GM21447 (cell line): ENCODE data around the gene OR2T6.
"Not testable (repeated sequence)": the region's sequence is repeated elsewhere in the genome, so short reads cannot be mapped to it uniquely, and the experiment has no call there.

Source experiments
- ATAC-seq: cut with Tn5 transposase; IDR thresholded peaks from one replicate; pipeline ENCODE4 v1.9.1; 2021; ENCODE audit not compliant: unreplicated experiment

Gene OR2T6

DNA sequence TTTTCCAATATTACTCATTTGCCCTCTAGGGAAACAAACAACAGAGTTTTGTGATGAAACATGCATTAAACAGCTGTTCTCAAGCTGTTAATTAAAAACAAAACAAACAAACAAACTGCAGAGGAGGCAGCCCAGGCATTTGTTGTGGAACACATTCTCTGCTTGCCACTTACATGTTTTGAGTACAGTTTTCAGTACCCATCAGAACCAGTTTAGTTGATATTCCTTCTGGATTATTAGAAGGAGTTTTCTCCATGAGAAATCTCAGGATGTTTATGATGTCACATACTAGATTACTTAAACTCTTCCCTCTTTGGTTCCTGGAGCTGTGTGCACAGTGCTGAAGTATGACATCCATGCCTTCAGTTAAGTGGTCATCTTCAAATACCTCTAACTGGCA, at the start of gene OR2T6:
TSS of gene OR2T6 (plus strand) at position 301 of the 400 bp plus-strand sequence. CDS start 11,863 bp downstream, outside the sequence.
- no peak for ATAC-seq

DNA sequence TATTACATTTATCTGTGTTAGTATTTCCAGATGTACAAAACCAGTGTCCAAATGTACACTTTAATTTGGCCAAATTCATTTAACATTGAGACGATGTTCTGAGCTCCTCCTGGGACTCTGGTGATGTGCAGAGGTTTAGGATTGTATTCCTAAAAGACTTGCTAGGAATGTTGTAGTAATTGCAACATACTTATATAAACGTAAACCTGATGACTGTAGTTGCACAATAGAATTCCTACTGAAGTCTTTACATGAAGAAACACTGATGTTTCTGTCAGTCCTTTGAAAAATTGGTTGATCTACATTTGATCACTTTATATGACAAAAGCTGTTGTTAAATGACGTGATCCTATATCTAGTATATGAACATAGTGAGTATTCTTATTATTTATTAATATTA, 32.1 kb upstream of the OR2T6 start:
- ATAC-seq: no peak

DNA sequence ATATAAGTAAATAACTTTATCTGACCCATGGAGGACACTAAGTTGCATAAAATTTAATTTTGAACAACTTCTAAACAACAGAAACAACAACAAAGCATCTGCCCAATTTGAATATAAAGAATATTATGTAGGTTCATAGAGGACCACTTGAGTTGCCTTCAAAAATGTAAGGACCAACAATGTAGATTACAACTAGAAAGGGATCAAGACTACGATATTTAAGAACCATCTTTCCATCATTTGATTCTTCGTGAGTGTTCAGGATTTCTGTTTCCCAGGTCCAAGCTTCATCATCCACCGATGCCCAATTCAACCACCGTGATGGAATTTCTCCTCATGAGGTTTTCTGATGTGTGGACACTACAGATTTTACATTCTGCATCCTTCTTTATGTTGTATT, 27.1 kb upstream of the OR2T6 start, which contains the start of gene OR14C36:
TSS of gene OR14C36 (plus strand) at position 301 of the 400 bp plus-strand sequence. CDS start at position 301, 0 bp downstream.
- ATAC-seq: no peak

GRCh38 chr1:248359415-248359814, 16.1 kb upstream of the OR2T6 start:
- ATAC-seq: no peak

DNA sequence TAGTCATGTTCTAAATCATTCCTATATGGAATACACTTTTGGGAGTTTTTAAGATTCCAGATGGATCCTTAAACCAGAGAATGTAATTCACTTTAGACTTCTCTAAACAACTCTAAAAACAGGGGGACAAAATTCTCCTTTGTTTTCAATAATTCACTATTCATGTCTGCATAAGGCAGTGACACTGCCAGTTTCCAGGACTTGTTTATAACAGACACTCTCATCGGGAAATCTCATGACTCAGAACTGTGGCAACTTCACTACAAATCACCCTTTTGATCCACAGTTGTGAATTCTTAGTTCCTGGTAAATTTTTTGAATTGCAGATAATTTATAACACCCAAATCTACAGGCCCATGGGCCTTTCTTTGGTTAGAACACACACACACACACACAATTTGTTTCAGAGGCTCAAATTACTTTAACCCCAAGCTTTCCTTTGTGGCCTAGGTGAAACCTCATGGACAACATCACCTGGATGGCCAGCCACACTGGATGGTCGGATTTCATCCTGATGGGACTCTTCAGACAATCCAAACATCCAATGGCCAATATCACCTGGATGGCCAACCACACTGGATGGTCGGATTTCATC, 14.3 kb upstream of the OR2T6 start, which contains the start of gene OR2T4:
TSS of gene OR2T4 (plus strand) at position 545 of the 595 bp plus-strand sequence. CDS start at position 545, 0 bp downstream.
- ATAC-seq: no peak

DNA sequence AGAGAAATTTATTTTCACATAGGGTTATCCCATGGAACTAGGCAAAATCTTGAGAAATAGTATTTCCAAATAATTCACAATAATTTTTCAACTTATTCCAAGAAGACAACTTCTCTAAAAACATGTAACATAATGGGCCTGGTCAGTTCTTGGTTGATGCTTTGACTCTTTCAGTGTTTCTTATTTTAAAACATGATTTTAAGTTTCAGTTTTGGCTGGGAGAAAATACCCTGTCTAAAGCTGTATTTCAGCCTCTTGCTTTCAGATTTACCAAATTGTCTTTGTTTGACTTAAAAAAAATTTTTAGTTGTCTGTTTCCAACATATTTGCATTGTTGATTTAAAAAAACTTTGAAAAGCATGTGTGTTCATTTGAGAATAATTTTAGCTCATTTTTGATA, 8.9 kb upstream of the OR2T6 start:
- ATAC-seq: no peak

DNA sequence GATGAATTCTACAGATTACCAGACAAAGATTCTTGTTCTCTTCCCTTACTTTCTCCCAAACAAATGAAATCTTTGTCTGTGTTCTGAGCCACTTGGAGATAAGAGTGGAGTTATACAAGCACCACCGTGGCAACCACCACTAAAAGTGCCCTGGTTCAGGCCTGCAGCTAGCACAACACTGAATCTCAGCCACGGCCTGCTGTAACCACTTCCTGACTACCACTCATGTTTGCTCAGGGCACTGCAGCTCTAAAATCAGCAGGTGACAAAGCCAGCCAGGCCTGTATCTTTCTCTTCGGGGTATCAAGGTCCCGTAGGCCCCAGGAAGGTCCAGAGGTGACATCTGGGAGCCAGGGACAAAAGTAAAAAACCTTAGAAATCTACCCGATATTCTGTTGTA, 3.2 kb upstream of the OR2T6 start:
- ATAC-seq: no peak

DNA sequence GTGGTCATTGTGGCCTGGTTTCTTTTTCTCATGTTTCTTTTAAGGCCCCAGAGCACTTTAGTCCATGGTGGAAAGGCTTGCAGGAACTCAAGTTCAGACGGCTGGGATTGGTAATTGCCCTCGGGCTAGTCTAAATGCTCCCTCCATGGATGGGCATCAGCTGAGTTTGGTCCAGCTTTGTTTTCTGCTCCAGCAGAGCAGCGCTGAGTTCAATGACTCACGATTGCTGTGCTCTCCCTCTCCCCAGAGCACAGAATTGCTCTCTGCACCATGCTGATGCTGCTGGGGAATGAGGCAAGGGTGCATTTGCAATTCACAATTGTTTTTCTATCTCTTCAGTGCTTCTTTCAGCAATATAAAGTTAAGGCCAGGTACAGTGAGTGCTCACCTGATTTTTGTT, 1.8 kb upstream of the OR2T6 start:
- ATAC-seq: no peak

DNA sequence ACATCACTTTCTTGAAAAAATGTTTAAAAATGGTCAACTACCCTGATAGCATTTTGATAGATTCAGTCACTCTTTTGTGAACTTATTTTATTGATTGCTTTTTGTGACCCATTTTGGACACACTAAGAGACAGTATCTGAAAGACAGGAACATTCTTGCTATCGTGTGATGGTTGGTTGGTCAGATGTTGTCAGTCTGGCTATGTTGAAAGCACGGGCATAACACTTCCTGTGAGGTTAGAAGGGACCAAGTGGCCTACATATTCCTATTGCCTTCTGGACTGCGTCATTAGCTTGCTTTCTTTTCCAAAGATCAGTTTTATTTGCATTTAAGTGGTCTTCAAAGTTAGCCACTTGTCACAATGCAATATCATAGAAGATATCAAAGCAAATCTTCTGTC, 1.4 kb downstream of the OR2T6 start:
- no peak for ATAC-seq

DNA sequence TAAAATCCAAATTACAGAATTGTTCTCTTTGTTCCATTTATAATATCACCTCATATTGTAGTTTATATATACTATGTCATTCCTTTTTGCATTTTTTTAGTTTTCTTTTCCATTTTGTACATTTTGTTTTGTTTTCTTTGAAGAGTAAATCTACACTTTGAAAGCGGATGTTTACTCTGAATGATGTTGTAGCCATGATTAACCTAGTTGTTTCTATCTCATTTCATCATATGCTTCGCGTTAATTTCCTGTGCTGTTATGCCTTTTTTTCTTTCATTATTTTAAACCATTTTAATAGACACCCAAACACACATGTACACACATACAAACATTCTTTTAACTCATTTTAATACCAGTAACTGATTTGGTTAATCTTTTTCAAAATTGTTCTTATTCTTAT, 5.3 kb downstream of the OR2T6 start:
- no peak for ATAC-seq

DNA sequence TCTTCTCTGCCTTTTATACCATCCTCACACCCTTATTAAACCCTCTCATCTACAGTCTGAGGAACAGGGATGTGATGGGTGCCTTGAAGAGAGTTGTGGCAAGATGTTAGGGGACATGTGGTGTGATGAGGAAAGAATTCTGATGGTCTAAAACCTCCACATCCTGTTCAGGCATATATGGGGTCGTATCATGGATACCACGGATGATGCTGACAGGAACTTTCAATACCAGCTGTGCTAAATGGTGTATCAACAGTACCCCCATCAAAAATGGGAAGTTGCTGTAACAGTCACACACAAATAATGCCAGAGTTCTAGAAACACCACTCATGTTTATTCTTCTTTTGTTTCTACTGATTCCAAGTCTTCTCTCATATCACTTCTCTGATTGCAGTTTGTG, 12.9 kb downstream of the OR2T6 start:
- no peak for ATAC-seq

DNA sequence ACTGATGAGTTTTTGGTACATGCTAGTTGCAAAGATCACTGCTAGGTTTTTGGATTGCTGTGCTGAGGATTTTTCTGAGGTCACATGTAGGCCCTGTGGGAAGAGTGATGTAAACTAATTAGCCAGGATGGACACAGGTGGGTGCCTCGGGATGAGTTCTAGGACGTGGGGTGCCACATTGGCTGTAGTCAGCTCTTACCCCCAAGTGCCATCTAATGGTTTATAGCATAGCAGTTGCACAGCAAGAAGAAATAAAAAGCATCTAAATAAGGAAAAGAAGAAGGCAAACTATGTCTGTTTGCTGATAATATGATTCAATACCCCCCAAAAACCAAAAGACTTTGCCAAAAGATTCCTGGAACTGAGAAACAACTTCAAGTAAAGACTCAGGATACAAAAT, 17.5 kb downstream of the OR2T6 start:
- no peak for ATAC-seq

DNA sequence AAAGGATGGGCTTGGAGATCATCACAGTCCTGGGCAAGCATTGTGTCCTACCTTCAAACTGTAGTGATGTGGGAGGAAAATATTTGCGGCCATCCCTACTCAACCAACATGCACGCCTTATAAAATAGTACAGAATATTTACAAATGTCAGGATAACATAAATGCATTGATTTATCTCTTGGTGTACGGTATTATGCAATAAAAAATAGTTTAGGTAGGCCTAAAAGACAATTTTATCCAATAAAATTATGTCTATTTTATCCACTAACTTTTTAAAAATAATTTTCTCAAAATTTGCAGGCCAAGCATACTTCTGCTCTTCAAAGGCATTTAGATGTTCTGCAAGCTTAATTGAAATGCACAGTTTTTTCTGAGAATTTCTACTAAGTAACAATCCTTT, 27.2 kb downstream of the OR2T6 start, which contains the start of gene OR2T1:
TSS of gene OR2T1 (plus strand) at position 301 of the 400 bp plus-strand sequence. CDS start 3,100 bp downstream, outside the sequence.
- ATAC-seq: no peak

DNA sequence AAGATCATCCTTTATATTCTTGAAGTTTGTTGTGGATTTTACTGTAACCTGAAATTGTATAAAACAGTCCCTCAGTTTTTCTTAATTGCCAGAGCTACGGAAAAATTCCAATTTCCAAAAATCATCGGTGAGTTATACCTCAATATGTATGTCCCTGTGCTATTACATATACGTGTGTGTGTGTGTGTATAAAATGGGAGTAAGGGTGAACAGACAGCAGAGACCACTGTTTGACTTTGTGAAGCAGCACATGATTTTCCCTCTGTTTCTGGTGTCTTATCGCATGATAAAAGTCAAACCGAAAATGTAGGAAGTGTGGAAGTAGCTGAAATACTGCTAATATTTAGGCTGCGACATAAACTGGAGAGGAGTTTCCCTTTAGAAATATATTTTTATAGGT, 28.5 kb downstream of the OR2T6 start:
- ATAC-seq: no peak

DNA sequence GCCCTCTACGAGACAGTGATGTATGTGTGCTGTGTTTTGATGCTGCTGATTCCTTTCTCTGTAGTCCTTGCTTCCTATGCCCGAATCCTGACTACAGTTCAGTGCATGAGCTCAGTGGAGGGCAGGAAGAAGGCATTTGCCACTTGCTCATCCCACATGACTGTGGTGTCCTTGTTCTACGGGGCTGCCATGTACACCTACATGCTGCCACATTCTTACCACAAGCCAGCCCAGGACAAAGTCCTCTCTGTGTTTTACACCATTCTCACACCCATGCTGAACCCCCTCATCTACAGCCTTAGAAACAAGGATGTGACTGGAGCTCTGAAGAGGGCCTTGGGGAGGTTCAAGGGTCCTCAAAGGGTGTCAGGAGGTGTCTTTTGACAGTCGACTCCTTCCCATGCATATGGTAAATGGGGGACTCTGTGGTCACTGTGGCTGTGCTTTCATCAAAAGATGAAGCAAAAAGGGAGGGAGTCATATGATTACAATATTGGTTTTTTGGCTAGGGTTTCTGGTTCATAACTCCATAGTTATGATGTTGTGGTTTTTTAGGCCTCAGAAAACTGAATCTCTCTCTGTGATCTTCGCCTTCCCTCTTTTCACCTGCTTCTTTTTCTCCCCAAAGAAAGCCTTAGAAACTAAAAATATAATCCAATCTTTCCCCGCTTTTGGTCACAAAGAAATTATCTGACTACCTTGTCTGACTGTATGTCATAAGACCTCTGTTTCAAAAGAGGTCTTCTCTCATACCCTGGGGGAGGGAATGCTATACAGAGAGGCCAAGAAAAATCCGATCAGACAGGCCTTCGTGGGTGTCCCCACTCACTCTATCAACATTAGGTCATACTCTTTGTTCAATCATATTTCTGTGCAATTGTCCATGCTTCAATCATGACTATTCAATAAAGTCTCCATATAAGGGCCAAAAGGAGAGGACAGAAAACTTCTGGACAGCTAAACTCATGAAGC, 31.5 kb downstream of the OR2T6 start:
- ATAC-seq: no peak

GRCh38 chr1:248416226-248416625, 40.7 kb downstream of the OR2T6 start:
- no peak for ATAC-seq

DNA sequence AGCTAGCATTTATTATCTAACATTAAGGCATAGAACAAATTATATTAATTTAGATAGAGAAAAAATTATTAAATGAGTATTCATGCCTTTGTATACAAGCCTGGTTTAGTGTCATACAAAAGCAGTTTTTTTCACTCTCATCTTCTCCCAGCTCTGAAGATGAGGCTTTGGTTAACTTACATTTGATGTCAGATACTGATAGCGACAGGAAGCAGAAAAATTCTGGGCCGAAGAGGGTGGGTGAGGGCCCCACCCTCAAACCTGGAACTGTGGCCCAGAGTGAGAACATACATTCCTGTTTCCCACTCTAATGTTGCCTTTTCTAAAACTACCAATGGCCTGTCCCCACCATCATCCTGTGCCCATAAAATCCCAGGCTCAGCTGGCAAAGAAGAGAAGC, 42.3 kb downstream of the OR2T6 start:
- no peak for ATAC-seq

GRCh38 chr1:248421384-248421783, 45.8 kb downstream of the OR2T6 start:
- ATAC-seq: no peak

DNA sequence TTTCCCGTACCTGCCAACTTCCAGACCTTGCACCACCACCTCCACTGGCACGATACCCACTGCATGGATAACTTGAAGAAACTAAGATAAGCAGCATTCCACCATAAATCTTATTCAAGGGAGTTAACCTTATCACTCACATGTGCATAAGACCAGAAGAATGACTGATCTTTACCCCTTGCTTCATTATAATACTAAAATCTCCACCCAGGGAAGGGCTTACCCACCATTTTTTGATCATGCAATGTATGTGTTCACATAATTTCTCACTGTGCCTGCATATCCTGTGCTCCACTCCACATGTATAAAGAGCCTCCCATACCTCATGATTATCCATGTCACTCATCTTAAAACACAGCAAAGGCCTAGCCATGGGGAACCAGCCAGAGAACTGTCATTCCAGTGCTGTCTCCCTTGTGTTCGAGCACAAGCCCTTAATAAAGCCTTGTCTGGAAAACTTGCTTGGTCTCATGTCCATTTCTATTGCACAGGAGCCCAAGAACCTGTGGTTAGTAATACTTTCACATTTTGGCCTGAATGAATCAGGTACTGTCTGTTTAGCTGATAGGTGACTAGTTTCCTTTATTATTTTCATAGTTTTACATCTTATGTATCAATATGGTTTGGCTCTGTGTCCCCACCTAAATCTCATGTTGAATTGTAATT, 52.1 kb downstream of the OR2T6 start:
- ATAC-seq: peak; percentile 31

- peak; percentile 93 for ATAC-seq
Measured at GRCh38 chr1:248428192-248428533, 52.6 kb downstream of the OR2T6 start.

DNA sequence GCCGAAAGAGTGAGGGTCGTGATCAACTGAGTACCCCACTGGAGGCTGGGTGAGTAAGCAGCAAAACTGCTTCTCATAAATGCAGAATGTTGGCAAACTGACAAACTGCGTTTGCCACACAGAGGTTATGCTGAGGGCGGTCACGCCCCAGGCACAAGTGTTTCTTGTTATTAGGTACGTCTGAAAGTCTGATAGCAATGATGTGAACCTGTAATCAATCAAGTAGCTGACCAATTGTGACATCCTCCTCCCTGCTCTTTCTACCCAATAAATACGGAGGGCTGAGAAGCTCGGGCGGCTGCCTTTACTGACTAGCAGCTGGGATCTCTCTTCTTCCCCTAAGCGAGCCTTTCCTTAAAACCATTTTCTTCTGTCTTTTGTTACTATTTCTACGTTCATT, 56.1 kb downstream of the OR2T6 start:
- ATAC-seq: not testable (repeated sequence)
